ENCODE results near the gene MICA. TPM values are rescaled to one million over a fixed set of nuclear protein-coding genes. Genes with fewer than 3 reads are reported as not detected.
"Not testable (repeated sequence)": the region's sequence is repeated elsewhere in the genome, so short reads cannot be mapped to it uniquely, and the experiment has no call there.

Gene MICA
- total RNA-seq, 1 donor from 2014 or later, result 0.42 TPM

DNA sequence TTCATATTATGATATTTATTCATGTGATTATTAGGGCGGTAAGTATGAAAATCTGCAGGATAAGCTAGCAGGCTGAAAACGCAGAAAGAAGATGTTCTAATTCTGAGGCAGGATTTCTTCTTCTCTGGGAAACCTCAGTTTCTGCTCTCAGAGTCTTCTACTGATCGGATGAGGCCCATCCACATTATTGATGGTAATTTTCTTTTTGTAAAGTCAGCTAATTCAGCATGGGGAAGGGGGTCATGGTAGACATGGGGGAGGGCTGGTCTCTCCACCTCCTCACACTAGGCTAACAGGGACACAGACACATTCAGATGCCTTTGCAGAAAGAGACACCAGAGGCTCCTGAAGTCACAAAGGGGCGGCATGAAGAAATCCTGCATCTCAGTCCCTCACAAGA, 21.7 kb upstream of the MICA start:
- no peak for DNase-seq
- TF ChIP-seq, protein P1, sequence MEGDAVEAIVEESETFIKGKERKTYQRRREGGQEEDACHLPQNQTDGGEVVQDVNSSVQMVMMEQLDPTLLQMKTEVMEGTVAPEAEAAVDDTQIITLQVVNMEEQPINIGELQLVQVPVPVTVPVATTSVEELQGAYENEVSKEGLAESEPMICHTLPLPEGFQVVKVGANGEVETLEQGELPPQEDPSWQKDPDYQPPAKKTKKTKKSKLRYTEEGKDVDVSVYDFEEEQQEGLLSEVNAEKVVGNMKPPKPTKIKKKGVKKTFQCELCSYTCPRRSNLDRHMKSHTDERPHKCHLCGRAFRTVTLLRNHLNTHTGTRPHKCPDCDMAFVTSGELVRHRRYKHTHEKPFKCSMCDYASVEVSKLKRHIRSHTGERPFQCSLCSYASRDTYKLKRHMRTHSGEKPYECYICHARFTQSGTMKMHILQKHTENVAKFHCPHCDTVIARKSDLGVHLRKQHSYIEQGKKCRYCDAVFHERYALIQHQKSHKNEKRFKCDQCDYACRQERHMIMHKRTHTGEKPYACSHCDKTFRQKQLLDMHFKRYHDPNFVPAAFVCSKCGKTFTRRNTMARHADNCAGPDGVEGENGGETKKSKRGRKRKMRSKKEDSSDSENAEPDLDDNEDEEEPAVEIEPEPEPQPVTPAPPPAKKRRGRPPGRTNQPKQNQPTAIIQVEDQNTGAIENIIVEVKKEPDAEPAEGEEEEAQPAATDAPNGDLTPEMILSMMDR (IDR thresholded peaks at IDR 0.05; ENCODE audit: partially characterized antibody, unreplicated experiment), result no peak
- H3K36me3 Mint-ChIP-seq (ENCODE audit: unreplicated experiment), result no peaks in the 10 kb centered on the region
- no peak overlapping the region for H3K27ac Mint-ChIP-seq (ENCODE audit: unreplicated experiment)
- no peak overlapping the region for H3K4me3 Mint-ChIP-seq (ENCODE audit: unreplicated experiment)
- no peaks in the 10 kb centered on the region for H3K4me1 Mint-ChIP-seq (ENCODE audit: low read depth, unreplicated experiment)
- H3K9me3 Mint-ChIP-seq (ENCODE audit: unreplicated experiment), result no peaks in the 10 kb centered on the region
- no peaks in the 10 kb centered on the region for H3K27me3 Mint-ChIP-seq (ENCODE audit: unreplicated experiment)

DNA sequence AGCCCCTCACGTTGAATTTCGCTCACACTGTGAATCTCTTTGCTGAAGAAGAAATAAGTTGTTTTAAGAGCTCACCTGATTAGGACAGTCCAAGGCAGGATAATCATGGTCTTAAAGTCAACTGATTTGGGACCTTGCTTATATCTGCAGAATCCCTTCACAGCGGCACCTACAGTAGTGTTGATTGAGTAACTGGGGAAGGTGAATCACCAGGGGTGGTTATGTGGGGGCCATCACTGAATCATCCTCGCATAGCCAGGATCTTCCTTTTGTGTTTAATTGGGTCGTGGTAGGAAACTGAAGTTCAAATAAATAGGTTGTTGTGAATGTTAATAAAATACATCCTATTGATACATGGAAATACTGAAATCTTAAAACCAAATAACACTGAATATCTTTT, 20.2 kb upstream of the MICA start:
- Mint-ChIP-seq H3K9me3 (ENCODE audit: unreplicated experiment) (no peaks in the 10 kb centered on the region), H3K4me1 (ENCODE audit: low read depth, unreplicated experiment) (no peaks in the 10 kb centered on the region), H3K27ac (ENCODE audit: unreplicated experiment) (no peak overlapping the region), H3K4me3 (ENCODE audit: unreplicated experiment) (no peak overlapping the region), H3K36me3 (ENCODE audit: unreplicated experiment) (no peaks in the 10 kb centered on the region), H3K27me3 (ENCODE audit: unreplicated experiment) (no peaks in the 10 kb centered on the region)
- no peak for DNase-seq
- TF ChIP-seq, protein P1 (IDR thresholded peaks at IDR 0.05; ENCODE audit: partially characterized antibody, unreplicated experiment), result no peak

DNA sequence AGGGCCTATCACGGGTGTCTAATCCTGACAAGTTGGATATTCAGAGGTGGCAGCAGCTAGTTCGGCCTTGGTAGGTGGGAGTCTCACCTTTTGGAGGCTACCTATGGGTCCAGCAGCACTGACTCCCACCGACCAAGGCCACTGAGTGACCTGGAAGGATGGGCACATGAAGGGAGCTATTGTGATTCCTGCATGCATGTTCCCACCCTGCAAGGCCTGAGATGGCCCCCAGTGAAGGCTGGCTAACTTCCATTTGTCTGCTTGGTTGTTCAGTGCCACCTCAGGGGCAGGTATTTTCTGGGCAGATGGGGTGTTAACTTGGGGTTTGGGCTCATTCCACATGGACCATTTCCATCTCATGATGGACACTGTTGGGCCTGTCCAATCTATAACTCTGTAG, 18.4 kb upstream of the MICA start:
- no peaks in the 10 kb centered on the region for H3K9me3 Mint-ChIP-seq (ENCODE audit: unreplicated experiment)
- H3K27ac Mint-ChIP-seq (ENCODE audit: unreplicated experiment), result no peak overlapping the region
- TF ChIP-seq, protein P1 (IDR thresholded peaks at IDR 0.05; ENCODE audit: partially characterized antibody, unreplicated experiment), result no peak
- no peaks in the 10 kb centered on the region for H3K27me3 Mint-ChIP-seq (ENCODE audit: unreplicated experiment)
- no peak for DNase-seq
- no peak overlapping the region for H3K4me3 Mint-ChIP-seq (ENCODE audit: unreplicated experiment)
- no peaks in the 10 kb centered on the region for H3K36me3 Mint-ChIP-seq (ENCODE audit: unreplicated experiment)
- H3K4me1 Mint-ChIP-seq (ENCODE audit: low read depth, unreplicated experiment), result no peaks in the 10 kb centered on the region

DNA sequence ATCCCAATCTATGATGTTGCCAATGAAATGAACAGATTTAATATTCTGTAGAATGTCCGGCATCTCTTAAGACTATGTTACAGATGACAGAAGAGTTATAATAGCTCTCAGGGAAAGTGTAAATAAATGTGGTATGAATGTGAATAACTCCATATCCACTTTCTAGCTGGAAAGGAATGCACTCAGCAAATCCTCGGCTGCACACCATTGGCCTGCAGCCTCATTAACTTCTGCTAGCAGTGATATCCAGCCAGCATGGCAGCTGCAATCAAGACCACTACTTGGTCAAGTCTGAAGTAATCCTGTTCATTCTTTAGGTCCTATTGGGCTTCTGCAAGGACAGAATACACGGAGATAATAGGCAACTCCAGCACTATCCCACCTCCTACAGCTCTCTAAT, 17.3 kb upstream of the MICA start:
- H3K36me3 Mint-ChIP-seq (ENCODE audit: unreplicated experiment), result no peaks in the 10 kb centered on the region
- H3K27me3 Mint-ChIP-seq (ENCODE audit: unreplicated experiment), result peaks cover 2% of the 10 kb centered on the region
- no peak overlapping the region for H3K4me3 Mint-ChIP-seq (ENCODE audit: unreplicated experiment)
- no peak overlapping the region for H3K27ac Mint-ChIP-seq (ENCODE audit: unreplicated experiment)
- DNase-seq, result no peak
- H3K4me1 Mint-ChIP-seq (ENCODE audit: low read depth, unreplicated experiment), result no peaks in the 10 kb centered on the region
- H3K9me3 Mint-ChIP-seq (ENCODE audit: unreplicated experiment), result no peaks in the 10 kb centered on the region
- TF ChIP-seq, protein P1 (IDR thresholded peaks at IDR 0.05; ENCODE audit: partially characterized antibody, unreplicated experiment), result no peak

DNA sequence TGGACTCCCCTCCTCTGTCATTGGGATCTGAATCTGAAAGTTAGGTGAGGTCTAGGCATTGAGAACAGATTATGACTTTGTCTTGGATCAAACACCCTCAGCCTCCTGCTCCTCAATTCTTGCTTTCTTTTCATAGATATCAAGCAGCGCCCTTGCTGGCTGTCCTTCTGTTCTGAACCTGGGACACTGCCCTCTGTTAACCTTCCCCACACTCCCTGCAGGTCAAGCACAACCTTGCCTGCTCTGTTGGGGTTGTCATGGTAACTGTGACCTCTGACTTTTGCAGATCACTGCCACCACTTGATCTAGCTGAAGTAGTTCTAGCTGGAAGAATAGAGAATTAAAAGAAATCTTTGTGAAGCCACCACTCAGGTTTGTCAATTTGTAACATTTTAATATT, 16.4 kb upstream of the MICA start:
- no peaks in the 10 kb centered on the region for H3K9me3 Mint-ChIP-seq (ENCODE audit: unreplicated experiment)
- TF ChIP-seq, protein P1 (IDR thresholded peaks at IDR 0.05; ENCODE audit: partially characterized antibody, unreplicated experiment), result no peak
- H3K36me3 Mint-ChIP-seq (ENCODE audit: unreplicated experiment), result no peaks in the 10 kb centered on the region
- no peak overlapping the region for H3K27ac Mint-ChIP-seq (ENCODE audit: unreplicated experiment)
- peaks cover 2% of the 10 kb centered on the region for H3K27me3 Mint-ChIP-seq (ENCODE audit: unreplicated experiment)
- H3K4me1 Mint-ChIP-seq (ENCODE audit: low read depth, unreplicated experiment), result no peaks in the 10 kb centered on the region
- H3K4me3 Mint-ChIP-seq (ENCODE audit: unreplicated experiment), result no peak overlapping the region
- no peak for DNase-seq

DNA sequence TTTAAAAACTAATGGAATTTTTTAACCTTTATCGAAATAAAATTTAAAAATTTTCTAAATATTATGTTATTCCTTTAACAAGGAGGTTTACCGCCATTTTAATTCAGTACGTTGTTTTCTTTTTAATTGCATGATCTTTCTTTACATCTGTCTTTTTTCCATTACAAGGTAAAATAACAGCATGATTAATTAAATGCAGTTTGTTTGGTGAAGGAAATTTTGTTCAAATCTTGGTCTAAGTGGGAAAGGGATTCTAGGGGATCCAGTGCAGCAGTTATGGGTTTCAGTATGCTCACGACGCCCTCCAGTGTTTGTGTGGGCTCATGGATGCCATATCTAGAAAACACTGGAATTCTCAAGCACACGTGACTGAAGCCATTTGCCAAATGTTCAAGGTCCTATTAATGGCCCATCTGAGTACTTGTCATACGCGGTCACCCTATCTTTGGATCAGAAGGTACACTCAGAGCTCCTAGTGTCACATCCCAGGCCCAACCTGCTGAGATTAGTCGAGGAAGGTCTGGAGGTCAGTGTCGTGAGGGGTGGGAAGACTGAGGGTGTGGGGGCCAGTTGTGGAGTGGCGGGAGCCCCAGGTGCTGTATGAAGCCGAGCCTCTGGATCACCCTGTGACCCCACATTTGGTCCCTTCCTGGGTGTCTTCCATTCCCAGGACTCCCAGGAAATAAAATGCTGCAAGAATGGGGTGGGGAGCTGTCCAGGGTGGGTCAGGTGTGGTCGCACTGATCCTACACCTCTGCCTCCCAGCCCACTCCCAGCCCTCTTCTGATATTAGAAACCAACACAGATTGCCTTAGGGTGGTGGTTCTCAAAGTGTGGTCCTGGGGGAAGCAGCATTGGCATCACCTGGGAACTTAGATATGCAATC, 14.2 kb upstream of the MICA start:
- H3K36me3 Mint-ChIP-seq (ENCODE audit: unreplicated experiment); H3K4me1 Mint-ChIP-seq (ENCODE audit: low read depth, unreplicated experiment); H3K9me3 Mint-ChIP-seq (ENCODE audit: unreplicated experiment); H3K27me3 Mint-ChIP-seq (ENCODE audit: unreplicated experiment); H3K27ac Mint-ChIP-seq (ENCODE audit: unreplicated experiment); DNase-seq; H3K4me3 Mint-ChIP-seq (ENCODE audit: unreplicated experiment): not testable (repeated sequence)

DNA sequence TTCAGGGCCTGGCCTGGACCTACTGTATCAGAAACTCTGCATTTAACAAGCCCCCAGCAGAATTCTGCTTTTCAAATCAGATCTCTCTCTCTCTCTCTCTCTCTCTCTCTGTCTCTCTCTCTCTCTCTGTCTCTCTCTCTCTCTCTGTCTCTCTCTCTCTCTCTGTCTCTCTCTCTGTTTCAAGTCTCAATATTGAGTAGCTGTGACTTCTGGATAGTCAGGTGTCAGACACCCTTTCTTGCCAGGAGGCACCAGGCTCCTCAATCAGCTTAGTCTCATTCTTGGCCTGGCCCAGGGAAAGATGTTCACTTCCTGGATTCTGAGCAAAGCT, 13.6 kb upstream of the MICA start:
- not testable (repeated sequence) for H3K27me3 Mint-ChIP-seq (ENCODE audit: unreplicated experiment)

More for the DNA sequence above, 13.6 kb upstream of the MICA start:
- H3K27ac Mint-ChIP-seq (ENCODE audit: unreplicated experiment); H3K36me3 Mint-ChIP-seq (ENCODE audit: unreplicated experiment); H3K9me3 Mint-ChIP-seq (ENCODE audit: unreplicated experiment); DNase-seq; H3K4me3 Mint-ChIP-seq (ENCODE audit: unreplicated experiment); H3K4me1 Mint-ChIP-seq (ENCODE audit: low read depth, unreplicated experiment): not testable (repeated sequence)

All from glutamatergic neuron (in vitro differentiated cells).